NCI-H1436 (cell line): ENCODE data around the gene ZNF143.
A peak's percentile ranks its signal among the peaks of the same experiment; 100 is the strongest.
"Not testable (repeated sequence)": the region's sequence is repeated elsewhere in the genome, so short reads cannot be mapped to it uniquely, and the experiment has no call there.

Experiments used
- DNase-seq: peaks from one replicate; lab custom pipeline; 2025; lab: John Stamatoyannopoulos, UW

The ZNF143 gene

GRCh38 chr11:9549216-9549615, 88.4 kb downstream of the ZNF143 start:
- DNase-seq: not testable (repeated sequence)

GRCh38 chr11:9550191-9550628, 89.4 kb downstream of the ZNF143 start:
- no peak for DNase-seq

- DNase-seq: no peak
Observed at GRCh38 chr11:9561279-9561982, 100.6 kb downstream of the ZNF143 start.

GRCh38 chr11:9562716-9563115, 101.9 kb downstream of the ZNF143 start:
- DNase-seq: no peak

GRCh38 chr11:9563196-9563730, 102.5 kb downstream of the ZNF143 start:
- DNase-seq: no peak

GRCh38 chr11:9565822-9566560, 105.2 kb downstream of the ZNF143 start:
- DNase-seq: no peak

- no peak for DNase-seq
Observed at GRCh38 chr11:9566561-9567063, 105.8 kb downstream of the ZNF143 start.

- DNase-seq: no peak
Observed at GRCh38 chr11:9567401-9567800, 106.6 kb downstream of the ZNF143 start.

GRCh38 chr11:9568161-9568853, 107.5 kb downstream of the ZNF143 start:
- DNase-seq: no peak

GRCh38 chr11:9568854-9569587, 108.2 kb downstream of the ZNF143 start:
- DNase-seq: no peak

GRCh38 chr11:9569588-9570164, 108.9 kb downstream of the ZNF143 start:
- no peak for DNase-seq

- DNase-seq: no peak
Observed at GRCh38 chr11:9570313-9571025, 109.7 kb downstream of the ZNF143 start.

- DNase-seq: no peak
Observed at GRCh38 chr11:9571071-9571762, 110.4 kb downstream of the ZNF143 start.

GRCh38 chr11:9571763-9572115, 110.9 kb downstream of the ZNF143 start:
- DNase-seq: no peak

GRCh38 chr11:9573052-9573774, 112.4 kb downstream of the ZNF143 start, which contains the start of gene WEE1:
TSS of gene WEE1 (plus strand) at chr11:9573670. CDS start at chr11:9573934, 264 bp downstream.
- DNase-seq: peak; percentile 97

- no peak for DNase-seq
Observed at GRCh38 chr11:9573775-9574621, 113.2 kb downstream of the ZNF143 start.

- no peak for DNase-seq
Observed at GRCh38 chr11:9574622-9575259, 113.9 kb downstream of the ZNF143 start.
